NCI-H2081 (cell line): ENCODE data around the gene AKIRIN2.
"Not testable (repeated sequence)": the region's sequence is repeated elsewhere in the genome, so short reads cannot be mapped to it uniquely, and the experiment has no call there.

ENCODE experiments used
- DNase-seq, 2 experiments: peaks; one replicate each; lab custom pipeline; 2025; lab: John Stamatoyannopoulos, UW

Gene AKIRIN2

GRCh38 chr6:87687893-87688292 lies 14.1 kb downstream of the AKIRIN2 start:
- not testable (repeated sequence) for DNase-seq

DNA sequence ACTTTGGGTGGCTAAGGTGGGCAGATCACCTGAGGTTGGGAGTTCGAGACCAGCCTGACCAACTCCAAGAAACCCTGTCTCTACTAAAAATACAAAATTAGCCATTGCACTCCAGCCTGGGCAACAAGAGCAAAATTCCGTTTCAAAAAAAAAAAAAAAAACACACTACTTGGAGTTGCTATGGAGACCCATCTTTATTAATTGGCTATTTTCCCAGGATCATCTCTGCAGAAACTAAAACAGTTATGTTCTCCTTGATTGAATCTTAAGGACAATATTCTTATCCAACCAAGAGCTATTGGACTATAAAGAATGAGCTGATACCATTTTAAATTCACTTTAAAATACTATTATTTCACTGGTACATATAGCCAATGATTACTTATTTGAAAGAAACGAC lies 14.7 kb downstream of the AKIRIN2 start:
- no peak for DNase-seq

DNA sequence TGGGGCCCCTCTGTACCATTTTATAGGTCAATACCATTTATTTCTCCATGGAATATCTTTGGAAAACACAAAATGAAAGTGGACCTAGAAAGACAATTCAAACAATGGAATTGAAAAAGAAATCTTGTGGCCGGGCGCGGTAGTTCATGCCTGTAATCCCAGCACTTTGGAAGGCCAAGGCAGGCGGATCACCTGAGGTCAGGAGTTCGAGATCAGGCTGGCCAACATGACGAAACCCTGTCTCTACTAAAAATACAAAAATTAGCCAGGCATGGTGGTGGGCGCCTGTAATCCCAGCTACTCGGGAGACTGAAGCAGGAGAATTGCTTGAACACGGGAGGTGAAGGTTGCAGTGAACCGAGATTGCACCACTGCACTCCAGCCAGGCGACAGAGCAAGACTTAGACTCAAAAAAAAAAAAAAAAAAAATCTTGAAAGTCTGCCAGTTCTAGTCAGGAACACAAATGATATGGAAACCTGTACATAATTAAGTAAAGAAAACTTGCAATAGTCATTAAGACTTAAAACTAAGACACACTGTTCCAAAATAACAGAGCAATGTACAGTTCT lies 15.3 kb downstream of the AKIRIN2 start:
- not testable (repeated sequence) for DNase-seq

DNA sequence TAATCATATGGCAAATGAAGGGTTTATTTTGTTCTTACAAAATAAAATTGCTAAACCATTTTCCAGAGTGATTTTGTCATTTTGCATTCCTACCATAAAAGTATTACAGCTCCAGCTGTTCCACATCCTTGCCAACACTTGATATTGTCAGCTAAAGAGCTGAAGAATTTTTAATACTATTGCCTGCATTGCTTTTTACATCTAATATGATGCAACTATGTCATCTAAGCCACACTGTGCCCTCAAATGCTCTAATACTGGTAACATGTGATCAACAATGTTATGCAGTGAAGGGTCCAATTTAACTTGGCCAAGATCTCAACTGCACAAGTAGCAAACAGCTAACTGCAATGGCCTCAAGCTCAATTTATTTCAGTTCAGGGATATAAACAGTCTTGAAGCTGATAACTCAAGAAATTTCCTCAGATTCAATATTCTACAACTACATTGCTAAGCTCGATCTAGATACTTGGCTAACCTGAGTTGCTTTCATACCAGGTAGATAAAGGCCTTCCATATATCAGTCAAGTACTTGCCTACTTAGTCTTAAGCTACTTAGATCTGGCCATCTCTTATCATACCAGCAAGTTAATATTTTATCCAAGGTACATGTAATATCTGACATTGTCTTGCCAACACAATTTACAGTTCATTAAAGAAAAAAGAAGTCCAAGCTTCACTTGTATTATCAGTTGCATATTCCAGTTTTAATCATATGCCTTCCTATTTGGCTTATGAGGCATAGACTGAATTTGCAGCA lies 17.0 kb downstream of the AKIRIN2 start:
- DNase-seq: no peak

DNA sequence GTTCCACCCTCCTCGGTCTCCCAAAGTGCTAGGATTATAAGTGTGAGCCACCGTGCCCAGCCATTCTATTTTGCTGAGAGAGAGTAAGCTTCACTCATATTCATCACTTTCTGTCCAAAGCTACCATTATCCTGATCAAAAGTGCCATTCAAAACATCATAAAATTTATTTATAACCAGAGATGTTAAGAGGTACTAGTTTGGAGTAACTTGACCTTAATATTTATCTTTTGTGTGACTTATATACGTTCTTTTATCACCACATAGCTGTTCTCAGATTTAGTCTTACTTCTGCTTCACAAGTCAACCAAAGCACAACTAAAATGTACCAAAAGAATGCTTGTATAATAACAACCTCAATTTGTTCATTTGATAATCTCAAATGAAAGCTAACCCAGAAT lies 18.1 kb downstream of the AKIRIN2 start:
- no peak for DNase-seq

GRCh38 chr6:87682310-87682709 lies 19.7 kb downstream of the AKIRIN2 start:
- DNase-seq: no peak

GRCh38 chr6:87675004-87675681 lies 26.9 kb downstream of the AKIRIN2 start:
- no peak for DNase-seq

DNA sequence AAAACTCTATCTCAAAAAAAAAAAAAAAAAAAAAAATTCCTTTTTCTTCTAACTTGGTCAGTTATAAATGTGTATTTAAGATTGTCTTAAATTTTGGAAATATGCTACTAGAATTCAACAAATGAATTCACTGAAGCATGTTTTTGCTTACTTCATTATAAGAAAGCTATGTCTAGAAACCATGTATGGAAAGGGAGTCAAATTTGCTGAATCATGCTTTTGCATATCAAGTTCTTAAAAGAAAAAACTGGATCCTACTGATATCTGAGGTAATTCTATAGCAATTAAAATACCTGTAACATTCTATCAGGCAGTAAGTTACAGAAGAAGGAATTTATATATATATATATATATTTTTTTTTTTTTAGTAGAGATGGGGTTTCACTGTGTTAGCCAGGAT lies 27.7 kb downstream of the AKIRIN2 start:
- no peak for DNase-seq

GRCh38 chr6:87673237-87673636 lies 28.8 kb downstream of the AKIRIN2 start:
- no peak for DNase-seq

GRCh38 chr6:87672641-87673040 lies 29.4 kb downstream of the AKIRIN2 start:
- DNase-seq: no peak

DNA sequence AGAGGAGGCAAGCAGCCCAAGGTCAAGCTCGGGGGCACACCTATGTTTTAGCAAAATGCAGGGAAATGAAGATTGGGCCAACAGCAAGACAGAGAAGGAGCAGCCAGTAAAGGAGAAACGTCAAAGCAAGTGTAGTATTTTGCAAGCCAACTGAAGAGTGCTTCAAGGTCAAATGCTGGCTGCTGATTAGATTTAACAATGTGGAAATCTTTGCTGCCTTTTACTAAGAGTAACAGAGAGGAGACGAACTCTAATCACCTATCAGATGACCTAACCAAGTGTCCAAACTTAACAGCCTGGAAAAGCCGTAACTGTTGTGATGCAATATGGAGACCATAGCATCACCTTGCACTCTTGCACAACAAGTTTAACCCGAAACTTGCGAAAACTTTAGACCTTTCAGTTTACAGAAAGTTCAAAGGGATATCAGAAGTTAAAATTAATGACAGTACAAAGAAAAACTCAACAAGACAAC lies 30.4 kb downstream of the AKIRIN2 start:
- DNase-seq: no peak

DNA sequence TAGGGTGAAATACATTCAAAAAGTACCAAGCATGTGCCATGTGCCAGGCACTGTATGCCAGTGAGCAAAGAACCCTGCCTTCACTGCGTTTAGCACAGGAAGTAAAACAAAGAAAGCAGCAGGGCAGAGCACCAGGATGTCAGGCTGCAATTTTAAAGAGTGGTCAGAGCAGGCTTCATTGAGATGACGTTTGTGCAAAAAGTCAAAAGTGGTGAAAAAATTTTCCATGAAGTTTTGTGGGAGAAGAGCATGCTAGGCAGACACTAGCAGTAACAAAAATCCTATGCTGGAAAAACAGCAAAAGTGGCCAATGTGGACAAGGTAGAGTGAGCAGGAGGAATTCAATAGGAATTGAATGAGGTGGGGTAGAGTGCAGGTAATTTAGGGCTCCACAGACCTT lies 31.3 kb downstream of the AKIRIN2 start:
- DNase-seq: no peak

DNA sequence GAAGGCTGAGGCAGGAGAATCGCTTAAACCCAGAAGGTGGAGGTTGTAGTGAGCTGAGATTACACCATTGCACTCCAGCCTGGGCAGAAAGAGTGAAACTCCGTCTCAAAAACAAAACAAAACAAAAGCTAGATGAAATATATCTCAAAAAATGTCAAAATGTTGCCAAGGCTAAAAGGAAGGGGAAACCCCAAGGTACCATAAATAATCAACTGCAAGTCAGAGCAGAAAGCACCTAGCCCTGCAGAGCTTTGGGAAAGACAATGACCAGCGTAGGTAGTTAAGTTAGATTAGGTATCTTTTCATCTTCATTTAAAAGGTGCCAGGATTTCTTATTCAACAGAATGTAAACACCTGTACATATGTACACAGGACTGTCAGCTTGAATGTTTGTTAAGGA lies 33.0 kb downstream of the AKIRIN2 start:
- DNase-seq: no peak

DNA sequence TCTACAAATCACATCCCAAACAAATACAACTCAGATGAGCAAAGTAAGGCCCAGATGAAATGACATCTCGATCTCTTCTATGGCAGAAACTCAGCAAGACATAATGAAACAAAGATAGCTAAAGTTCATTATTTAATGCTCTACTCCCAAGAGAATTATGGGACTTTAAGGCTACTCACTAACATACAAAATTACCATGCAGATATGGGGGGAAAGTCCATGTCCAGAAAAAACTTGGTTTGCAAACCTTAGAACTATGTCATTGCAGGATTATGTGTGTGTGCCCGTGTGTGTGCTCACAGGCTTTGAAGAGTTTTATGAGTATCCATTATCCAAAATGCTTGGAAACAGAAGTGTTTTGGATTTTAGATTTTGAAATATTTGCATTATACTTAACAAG lies 34.0 kb downstream of the AKIRIN2 start:
- no peak for DNase-seq

DNA sequence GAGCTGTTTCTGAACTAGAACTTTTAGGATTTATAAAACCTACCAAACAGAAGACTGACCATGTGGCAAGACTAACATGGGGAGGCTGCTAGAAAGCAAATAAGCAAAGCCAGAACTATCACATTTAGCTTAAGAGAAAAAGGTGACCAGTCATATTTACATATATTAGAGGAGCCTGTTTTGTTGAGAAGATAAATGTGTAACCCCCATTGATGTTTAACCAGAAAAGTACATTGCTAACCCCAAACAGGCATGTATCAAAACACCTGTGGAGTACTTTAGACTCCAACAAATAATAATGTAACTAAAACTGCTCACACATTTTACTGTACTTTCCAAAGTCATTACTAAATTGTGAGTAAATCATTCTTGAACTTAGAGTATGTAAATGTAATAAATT lies 35.0 kb downstream of the AKIRIN2 start:
- no peak for DNase-seq

GRCh38 chr6:87664921-87665485 lies 37.0 kb downstream of the AKIRIN2 start:
- DNase-seq: no peak

- DNase-seq: no peak
Measured at GRCh38 chr6:87663434-87663833, 38.6 kb downstream of the AKIRIN2 start.

DNA sequence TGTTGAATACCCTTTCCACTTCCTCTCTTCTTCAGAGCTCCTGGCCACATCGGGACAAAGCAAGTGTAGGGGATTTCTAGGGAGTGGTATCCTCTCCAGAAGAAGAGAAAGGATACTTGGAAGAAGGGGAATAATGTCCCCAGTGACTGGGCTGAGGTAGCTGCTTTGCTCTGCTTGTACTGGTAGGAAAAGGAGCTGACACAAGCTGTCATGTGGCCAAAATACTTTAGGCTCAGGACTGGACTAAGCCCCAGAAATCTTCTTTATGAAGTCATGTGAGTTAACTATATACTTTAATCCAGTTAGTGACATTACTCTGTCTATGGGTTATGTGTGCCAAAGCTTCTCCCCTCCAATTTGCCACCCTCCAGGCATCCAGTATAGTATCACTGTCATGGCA lies 40.5 kb downstream of the AKIRIN2 start:
- no peak for DNase-seq

DNA sequence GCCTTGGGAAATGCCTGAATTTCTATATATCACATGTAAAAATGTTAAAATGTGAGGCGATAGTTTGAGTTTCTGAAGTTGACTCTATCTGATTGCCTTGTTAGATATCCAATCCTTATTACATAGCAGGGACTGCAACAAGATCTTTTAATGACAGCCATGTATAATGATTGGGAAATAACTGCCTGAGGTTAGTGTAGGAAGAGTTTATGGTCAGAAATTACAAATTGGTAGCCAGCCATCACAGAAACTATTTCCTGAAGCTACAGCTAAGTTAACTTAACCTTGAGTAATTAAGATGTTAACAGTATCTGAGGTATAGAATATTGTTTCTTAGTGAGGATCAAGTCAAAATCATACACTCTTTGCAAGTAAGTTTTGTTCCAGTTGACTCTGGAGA lies 41.0 kb downstream of the AKIRIN2 start:
- no peak for DNase-seq

DNA sequence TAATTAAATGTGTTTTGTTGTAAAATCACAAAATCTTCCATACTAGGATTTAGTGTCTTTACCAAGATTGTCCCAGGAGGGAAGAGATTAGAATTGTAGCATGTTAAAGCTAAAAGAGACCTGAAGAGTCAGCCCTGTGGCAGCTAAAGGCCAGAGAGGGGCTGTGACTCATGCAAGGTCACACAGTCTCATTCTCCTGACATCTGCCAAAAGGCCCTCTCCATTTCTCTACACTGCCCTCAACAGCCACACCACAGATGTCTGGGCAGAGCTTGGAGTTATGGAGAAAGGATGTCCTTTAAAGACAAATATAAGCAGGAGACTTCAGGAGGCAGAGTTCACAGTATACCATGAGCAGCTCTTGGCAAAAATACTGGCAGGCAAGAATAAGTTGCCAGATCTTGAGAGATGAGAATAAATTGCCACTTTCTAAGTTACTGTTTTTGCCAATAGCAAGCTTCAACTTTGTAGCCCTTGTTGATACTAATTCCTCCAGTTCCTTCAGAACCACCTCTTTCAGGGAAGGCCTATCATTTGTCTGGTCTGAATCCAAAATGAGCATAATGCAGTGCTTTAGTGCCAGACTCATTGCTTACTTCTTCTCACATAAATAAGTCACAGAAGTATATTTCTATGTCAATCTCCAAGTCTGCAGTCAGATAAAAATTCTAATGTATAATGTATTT lies 41.7 kb downstream of the AKIRIN2 start:
- no peak for DNase-seq

DNA sequence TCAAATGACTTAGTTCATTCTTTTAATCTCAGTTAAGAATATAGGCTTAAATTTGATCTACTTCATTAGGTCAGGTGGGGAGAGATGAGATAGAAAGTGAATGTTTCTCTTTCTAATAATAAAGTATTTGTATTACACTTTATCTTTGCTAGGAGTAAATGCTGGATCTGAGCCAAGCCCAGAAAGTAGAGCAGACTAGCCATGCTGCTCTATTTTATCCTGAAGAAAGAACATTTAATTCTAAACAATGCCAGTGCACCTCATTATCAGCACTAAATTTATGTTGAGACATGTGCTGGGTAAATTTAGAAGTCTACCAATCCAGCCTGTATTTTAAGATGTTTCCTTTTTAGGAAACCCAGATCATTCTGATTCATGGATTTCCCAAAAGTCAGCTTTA lies 43.5 kb downstream of the AKIRIN2 start:
- no peak for DNase-seq

DNA sequence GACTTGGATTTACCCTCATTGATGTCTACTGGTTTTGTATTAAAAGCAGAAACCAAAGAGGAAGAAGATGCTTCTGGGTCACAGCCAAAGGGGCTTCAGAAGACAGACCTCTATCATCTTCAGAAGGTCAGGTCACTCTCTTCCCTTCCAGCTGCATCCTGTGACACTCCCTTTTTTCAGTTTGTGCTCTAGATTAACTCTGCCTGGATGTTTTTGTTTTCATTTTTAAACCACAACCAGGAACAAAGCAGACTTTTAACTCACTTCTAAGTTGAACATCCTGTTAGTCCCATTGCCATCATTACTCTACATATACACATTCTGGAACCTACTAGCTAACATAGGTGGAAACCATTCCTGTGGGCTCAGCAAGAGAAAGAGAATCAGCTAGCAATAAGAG lies 45.2 kb downstream of the AKIRIN2 start:
- no peak for DNase-seq
